GM19023 (cell line): Measurements from ENCODE around the gene SLC25A12.
"Not testable (repeated sequence)": the region's sequence is repeated elsewhere in the genome, so short reads cannot be mapped to it uniquely, and the experiment has no call there.

Experiments used
- ATAC-seq: cut with Tn5 transposase; IDR thresholded peaks from one replicate; pipeline ENCODE4 v1.9.1; 2021; ENCODE audit warnings: mild to moderate bottlenecking, moderate library complexity; ENCODE audit not compliant: unreplicated experiment

The SLC25A12 gene

GRCh38 chr2:171830039-171830438 lies 64.0 kb downstream of the SLC25A12 start:
- no peak for ATAC-seq

GRCh38 chr2:171824086-171824485 lies 70.0 kb downstream of the SLC25A12 start:
- ATAC-seq, result no peak

- ATAC-seq, result no peak
These were observed 71.3 kb downstream of the SLC25A12 start for GRCh38 chr2:171822525-171823322.

GRCh38 chr2:171819453-171819852 lies 74.6 kb downstream of the SLC25A12 start:
- no peak for ATAC-seq

- ATAC-seq, result no peak
These were observed 79.2 kb downstream of the SLC25A12 start for GRCh38 chr2:171814883-171815282.

GRCh38 chr2:171814174-171814573 lies 79.9 kb downstream of the SLC25A12 start:
- ATAC-seq, result no peak

- no peak for ATAC-seq
These were observed 80.3 kb downstream of the SLC25A12 start for GRCh38 chr2:171813729-171814128.

- no peak for ATAC-seq
These were observed 80.9 kb downstream of the SLC25A12 start for GRCh38 chr2:171813126-171813525.

- ATAC-seq, result no peak
These were observed 82.8 kb downstream of the SLC25A12 start for GRCh38 chr2:171811245-171811628.

GRCh38 chr2:171810422-171811244 lies 83.4 kb downstream of the SLC25A12 start:
- ATAC-seq, result no peak

- ATAC-seq, result not testable (repeated sequence)
These were observed 85.2 kb downstream of the SLC25A12 start for GRCh38 chr2:171808885-171809284.

GRCh38 chr2:171807831-171808393 lies 86.1 kb downstream of the SLC25A12 start:
- no peak for ATAC-seq

GRCh38 chr2:171807119-171807518 lies 86.9 kb downstream of the SLC25A12 start:
- ATAC-seq, result no peak

GRCh38 chr2:171804456-171804855 lies 89.6 kb downstream of the SLC25A12 start:
- ATAC-seq, result no peak

GRCh38 chr2:171803757-171804156 lies 90.3 kb downstream of the SLC25A12 start:
- no peak for ATAC-seq

GRCh38 chr2:171800639-171801038 lies 93.4 kb downstream of the SLC25A12 start:
- ATAC-seq, result no peak

- ATAC-seq, result no peak
These were observed 95.8 kb downstream of the SLC25A12 start for GRCh38 chr2:171798156-171798820.

- no peak for ATAC-seq
These were observed 99.1 kb downstream of the SLC25A12 start for GRCh38 chr2:171794918-171795317.

- ATAC-seq, result no peak
These were observed 100.1 kb downstream of the SLC25A12 start for GRCh38 chr2:171793691-171794678.
